Measurements from ENCODE around the gene CDK19. TPM values are rescaled to one million over a fixed set of nuclear protein-coding genes. Genes with fewer than 3 reads are reported as not detected.
A peak's percentile ranks its signal among the peaks of the same experiment; 100 is the strongest.

The CDK19 gene
- total and polyA plus RNA-seq, 9 of the 15 experiments (the other 6 are each of a cell fraction or from before 2014, with no cell fraction given), result 3.8 to 15.2 (median 7.4) TPM

GRCh38 chr6:110815411-110816409 lies at the start of gene CDK19 (continued):
- TF ChIP-seq IFI16 (CRISPR knock-in tag; IDR thresholded peaks at IDR 0.05) (no peak), GTF2A2 (tag; IDR thresholded peaks at IDR 0.05) (no peak), PPARD (CRISPR knock-in tag; IDR thresholded peaks at IDR 0.05) (no peak), BCOR (IDR thresholded peaks at IDR 0.05) (peak; percentile 51; the same call in 1 of the 2 replicates), CREB5 (CRISPR knock-in tag; IDR thresholded peaks at IDR 0.05) (no peak), PHB (CRISPR knock-in tag; IDR thresholded peaks at IDR 0.05) (no peak), TSC22D4 (tag; IDR thresholded peaks at IDR 0.05) (no peak), COPS2 (conservative IDR thresholded peaks at IDR 0.05) (no peak), ZNF77 (CRISPR knock-in tag; IDR thresholded peaks at IDR 0.05) (no peak), ZEB2 (IDR thresholded peaks at IDR 0.05) (0 out of 2 replicates have a peak, but pooled peaks have one; percentile 48), HSF4 (CRISPR knock-in tag; IDR thresholded peaks at IDR 0.05; ENCODE audit: borderline replicate concordance) (peak; percentile 40; the same call in 1 of the 2 replicates), ZNF407 (IDR thresholded peaks at IDR 0.05; ENCODE audit: low read depth) (no peak), TEAD2 (tag; IDR thresholded peaks at IDR 0.05) (no peak), MEF2D (tag; conservative IDR thresholded peaks at IDR 0.05; ENCODE audit: low read depth) (no peak), ID3 (CRISPR knock-in tag; IDR thresholded peaks at IDR 0.05) (no peak), ID3 (tag; IDR thresholded peaks at IDR 0.05) (no peak), ZNF507 (tag; conservative IDR thresholded peaks at IDR 0.05) (no peak), ZNF551 (CRISPR knock-in tag; IDR thresholded peaks at IDR 0.05) (no peak), BMI1 (IDR thresholded peaks at IDR 0.05; ENCODE audit: low read length) (no peak), ZNF263 (CRISPR knock-in tag; IDR thresholded peaks at IDR 0.05; ENCODE audit: borderline replicate concordance) (peak; percentile 6; the same call in 1 of the 2 replicates)

Data from K562 (cell line).